ENCODE measurements around the gene CHD9NB.

DNA sequence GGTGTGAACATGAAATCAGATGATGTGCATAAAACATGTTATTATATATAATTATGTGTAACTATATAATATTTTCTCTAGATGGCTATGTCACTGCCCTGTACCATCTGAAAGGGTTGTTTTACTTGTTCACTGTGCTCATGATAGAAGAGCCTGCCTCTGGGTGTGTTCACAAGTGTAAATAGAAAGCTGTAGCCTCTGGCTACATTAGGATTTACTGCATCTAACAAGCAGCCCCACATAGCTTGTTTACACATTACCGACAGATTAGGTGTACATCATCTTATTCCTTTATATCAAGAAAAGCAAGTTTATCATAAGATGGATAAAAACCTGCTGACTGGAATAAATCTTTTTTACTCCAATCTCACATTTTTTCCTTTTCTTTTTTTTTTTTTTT, 48.2 kb upstream of the CHD9NB start:
- TF ChIP-seq, protein P1, sequence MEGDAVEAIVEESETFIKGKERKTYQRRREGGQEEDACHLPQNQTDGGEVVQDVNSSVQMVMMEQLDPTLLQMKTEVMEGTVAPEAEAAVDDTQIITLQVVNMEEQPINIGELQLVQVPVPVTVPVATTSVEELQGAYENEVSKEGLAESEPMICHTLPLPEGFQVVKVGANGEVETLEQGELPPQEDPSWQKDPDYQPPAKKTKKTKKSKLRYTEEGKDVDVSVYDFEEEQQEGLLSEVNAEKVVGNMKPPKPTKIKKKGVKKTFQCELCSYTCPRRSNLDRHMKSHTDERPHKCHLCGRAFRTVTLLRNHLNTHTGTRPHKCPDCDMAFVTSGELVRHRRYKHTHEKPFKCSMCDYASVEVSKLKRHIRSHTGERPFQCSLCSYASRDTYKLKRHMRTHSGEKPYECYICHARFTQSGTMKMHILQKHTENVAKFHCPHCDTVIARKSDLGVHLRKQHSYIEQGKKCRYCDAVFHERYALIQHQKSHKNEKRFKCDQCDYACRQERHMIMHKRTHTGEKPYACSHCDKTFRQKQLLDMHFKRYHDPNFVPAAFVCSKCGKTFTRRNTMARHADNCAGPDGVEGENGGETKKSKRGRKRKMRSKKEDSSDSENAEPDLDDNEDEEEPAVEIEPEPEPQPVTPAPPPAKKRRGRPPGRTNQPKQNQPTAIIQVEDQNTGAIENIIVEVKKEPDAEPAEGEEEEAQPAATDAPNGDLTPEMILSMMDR (conservative IDR thresholded peaks at IDR 0.05; ENCODE audit: low read depth, low read length): no peak
- TF ChIP-seq RFX5 (IDR thresholded peaks at IDR 0.05; ENCODE audit: low read depth, low read length) (no peak), MAFK (IDR thresholded peaks at IDR 0.05; ENCODE audit: low read depth, low read length) (no peak), POLR2A (IDR thresholded peaks at IDR 0.05; ENCODE audit: low read depth, low read length) (no peak), USF2 (IDR thresholded peaks at IDR 0.05; ENCODE audit: low read depth, low read length) (no peak)

Data from IMR-90 (cell line).